Fibroblast of lung (primary cell): ENCODE measurements around the gene ARHGAP18. TPM values are rescaled to one million over a fixed set of nuclear protein-coding genes. Genes with fewer than 3 reads are reported as not detected.

Source experiments
- DNase-seq, 2 donors: peaks; one replicate each; pipeline versions ENCODE4 v3.0.0 to v3.0.0-alpha.2; 2010; ENCODE audit warnings: low read depth in 2 of 2
- H2AFZ ChIP-seq: 2 replicates; pipeline ENCODE4 v1.5.1; 2012; ENCODE audit warnings: low read length, control low read depth, inconsistent platforms
- H3K27ac ChIP-seq: 2 replicates; pipeline ENCODE4 v1.5.1; 2011; ENCODE audit warnings: low read length, control low read depth; ENCODE audit not compliant: insufficient read depth
- H3K27me3 ChIP-seq: 2 replicates; pipeline ENCODE4 v1.5.1; 2011; ENCODE audit warnings: mild to moderate bottlenecking, low read length; ENCODE audit not compliant: control insufficient read depth, insufficient read depth
- H3K36me3 ChIP-seq: 2 replicates; pipeline ENCODE4 v1.5.1; 2011; ENCODE audit warnings: low read length; ENCODE audit not compliant: control insufficient read depth, insufficient read depth
- H3K4me1 ChIP-seq: 2 replicates; pipeline ENCODE4 v1.5.1; 2011; ENCODE audit warnings: low read length; ENCODE audit not compliant: control insufficient read depth, insufficient read depth; ENCODE audit errors: extremely low read depth
- H3K4me2 ChIP-seq: 2 replicates; pipeline ENCODE4 v1.5.1; 2011; ENCODE audit warnings: low read length, control low read depth; ENCODE audit not compliant: insufficient read depth; ENCODE audit errors: extremely low read depth
- H3K4me3 ChIP-seq, 4 experiments: fragments of 200-600 bp in 1 of 4; sonication (generic) in 1 of 4; replicated peaks in 1 of 4; 2 replicates each; pipeline ENCODE4 v1.5.1; 2011 to 2016; ENCODE audit warnings: low read length in 4 of 4, low read depth in 3 of 4, mild to moderate bottlenecking in 3 of 4, control low read depth in 2 of 4, inconsistent platforms in 1 of 4, mixed read lengths in 1 of 4; ENCODE audit not compliant: insufficient read depth in 1 of 4; ENCODE audit errors: control extremely low read depth in 1 of 4
- H3K79me2 ChIP-seq: 2 replicates; pipeline ENCODE4 v1.5.1; 2012; ENCODE audit warnings: mild to moderate bottlenecking, low read length, inconsistent platforms; ENCODE audit not compliant: control insufficient read depth, insufficient read depth
- H3K9ac ChIP-seq: 2 replicates; pipeline ENCODE4 v1.5.1; 2011; ENCODE audit warnings: mild to moderate bottlenecking, low read length, control low read depth; ENCODE audit not compliant: insufficient read depth
- H3K9me3 ChIP-seq: 2 replicates; pipeline ENCODE4 v1.5.1; 2012; ENCODE audit warnings: low read depth, low read length; ENCODE audit not compliant: control insufficient read depth, insufficient read depth
- H4K20me1 ChIP-seq: 2 replicates; pipeline ENCODE4 v1.5.1; 2011; ENCODE audit warnings: low read length; ENCODE audit not compliant: control insufficient read depth, insufficient read depth; ENCODE audit errors: extremely low read depth
- EZH2 ChIP-seq: IDR thresholded peaks from 2 replicates; pipeline ENCODE4 v1.5.1; 2012; ENCODE audit warnings: low read length, control low read depth, mild to moderate bottlenecking; ENCODE audit errors: missing control alignments
- polyA plus RNA-seq, 2 donors: library from polyadenylated mRNA; depleted of rRNA in 1 of 2; stranded (reverse) in 1 of 2; unstranded in 1 of 2; fragments of >200 nt; gene quantifications; 2 replicates each; pipeline ENCODE4 v1.2.1, GENCODE V29; 2011 to 2012; ENCODE audit warnings: missing spikeins in 1 of 2
- total RNA-seq: library from RNA; depleted of rRNA; stranded (reverse); fragments of >200 nt; gene quantifications from 2 replicates; pipeline ENCODE4 v1.2.1, GENCODE V29; 2014
- TF ChIP-seq, protein P1 (sequence below), 2 donors: IDR thresholded peaks in 1 of 2; conservative IDR thresholded peaks in 1 of 2; 1 replicate in 1 of 2; 2 replicates in 1 of 2; pipeline ENCODE4 v1.5.1; 2011 to 2012; ENCODE audit warnings: low read length in 2 of 2, control low read depth in 1 of 2, inconsistent platforms in 1 of 2, low read depth in 1 of 2, mild to moderate bottlenecking in 1 of 2

ARHGAP18 gene
- total and polyA plus RNA-seq, 2 donors (not counting 1 experiment from before 2014, with no cell fraction given), result 18.6 to 38.3 TPM

GRCh38 chr6:129628101-129628815, 81.7 kb downstream of the ARHGAP18 start:
- Histone ChIP-seq H3K27me3 (no peaks in the 10 kb centered on the region), H3K9me3 (no peaks in the 10 kb centered on the region), H2AFZ (no peak overlapping the region), H3K9ac (no peak overlapping the region), H3K4me3 (no peak overlapping the region), H3K79me2 (peaks cover 2% of the 10 kb centered on the region), H4K20me1 (no peaks in the 10 kb centered on the region), H3K4me1 (no peaks in the 10 kb centered on the region), H3K27ac (no peak overlapping the region), H3K4me2 (no peak overlapping the region), H3K36me3 (peaks cover 4% of the 10 kb centered on the region)
- DNase-seq, result no peak
- no peak for TF ChIP-seq EZH2
- TF ChIP-seq, protein P1, sequence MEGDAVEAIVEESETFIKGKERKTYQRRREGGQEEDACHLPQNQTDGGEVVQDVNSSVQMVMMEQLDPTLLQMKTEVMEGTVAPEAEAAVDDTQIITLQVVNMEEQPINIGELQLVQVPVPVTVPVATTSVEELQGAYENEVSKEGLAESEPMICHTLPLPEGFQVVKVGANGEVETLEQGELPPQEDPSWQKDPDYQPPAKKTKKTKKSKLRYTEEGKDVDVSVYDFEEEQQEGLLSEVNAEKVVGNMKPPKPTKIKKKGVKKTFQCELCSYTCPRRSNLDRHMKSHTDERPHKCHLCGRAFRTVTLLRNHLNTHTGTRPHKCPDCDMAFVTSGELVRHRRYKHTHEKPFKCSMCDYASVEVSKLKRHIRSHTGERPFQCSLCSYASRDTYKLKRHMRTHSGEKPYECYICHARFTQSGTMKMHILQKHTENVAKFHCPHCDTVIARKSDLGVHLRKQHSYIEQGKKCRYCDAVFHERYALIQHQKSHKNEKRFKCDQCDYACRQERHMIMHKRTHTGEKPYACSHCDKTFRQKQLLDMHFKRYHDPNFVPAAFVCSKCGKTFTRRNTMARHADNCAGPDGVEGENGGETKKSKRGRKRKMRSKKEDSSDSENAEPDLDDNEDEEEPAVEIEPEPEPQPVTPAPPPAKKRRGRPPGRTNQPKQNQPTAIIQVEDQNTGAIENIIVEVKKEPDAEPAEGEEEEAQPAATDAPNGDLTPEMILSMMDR (conservative IDR thresholded peaks at IDR 0.05 in 1 of 2, IDR thresholded peaks at IDR 0.05 in 1 of 2; ENCODE audit: low read depth in 1 of 2, low read length in 2 of 2), result no peak

- H3K27me3 ChIP-seq, result no peaks in the 10 kb centered on the region
- H3K79me2 ChIP-seq, result no peaks in the 10 kb centered on the region
- H3K4me3 ChIP-seq, result no peak overlapping the region
- H3K9ac ChIP-seq, result no peak overlapping the region
- H4K20me1 ChIP-seq, result no peaks in the 10 kb centered on the region
- H3K9me3 ChIP-seq, result no peaks in the 10 kb centered on the region
- no peak for TF ChIP-seq EZH2
- TF ChIP-seq, protein P1 (conservative IDR thresholded peaks at IDR 0.05 in 1 of 2, IDR thresholded peaks at IDR 0.05 in 1 of 2; ENCODE audit: low read depth in 1 of 2, low read length in 2 of 2), result no peak
- peaks cover 2% of the 10 kb centered on the region for H3K36me3 ChIP-seq
- no peak overlapping the region for H3K27ac ChIP-seq
- no peak for DNase-seq
- H3K4me2 ChIP-seq, result no peak overlapping the region
- no peaks in the 10 kb centered on the region for H3K4me1 ChIP-seq
- no peak overlapping the region for H2AFZ ChIP-seq
These were observed 85.5 kb downstream of the ARHGAP18 start for GRCh38 chr6:129624488-129624887.

- Histone ChIP-seq H3K36me3 (peaks cover 2% of the 10 kb centered on the region), H3K27ac (no peak overlapping the region), H3K79me2 (no peaks in the 10 kb centered on the region), H3K9me3 (no peaks in the 10 kb centered on the region), H3K4me2 (no peak overlapping the region), H3K4me3 (no peak overlapping the region), H2AFZ (no peak overlapping the region), H4K20me1 (no peaks in the 10 kb centered on the region), H3K9ac (no peak overlapping the region), H3K27me3 (no peaks in the 10 kb centered on the region), H3K4me1 (no peaks in the 10 kb centered on the region)
- TF ChIP-seq, protein P1 (conservative IDR thresholded peaks at IDR 0.05 in 1 of 2, IDR thresholded peaks at IDR 0.05 in 1 of 2; ENCODE audit: low read depth in 1 of 2, low read length in 2 of 2), result no peak
- no peak for TF ChIP-seq EZH2
- DNase-seq, result no peak
These were observed 86.8 kb downstream of the ARHGAP18 start for GRCh38 chr6:129623008-129623732.
